ENCODE measurements around the gene GRIK5.

GRCh38 chr19:41984961-41985360, 85.0 kb downstream of the GRIK5 start:
- TF ChIP-seq POLR2A (IDR thresholded peaks at IDR 0.05) (no peak), CTCF (IDR thresholded peaks at IDR 0.05) (no peak)

All from right lobe of liver (tissue), 4 donors.